GM12878 (cell line): ENCODE results near the gene IDH3G. TPM values are rescaled to one million over a fixed set of nuclear protein-coding genes. Genes with fewer than 3 reads are reported as not detected.

Experiments used
- ATAC-seq: fragments of 200-7000 bp; cut with Tn5 transposase; 3 replicates; pipeline ENCODE4 v1.9.1; 2020; ENCODE audit warnings: mild to moderate bottlenecking, moderate library complexity
- BruUV-seq: library from RNA; stranded (reverse); fragments of 400-500 nt; replicated peaks from 2 replicates; lab custom pipeline; 2021; lab: Mats Ljungman, UMichigan
- CTCF ChIA-PET: fragments of 300-600 bp; sonication (Branson Sonifier 250); formaldehyde crosslinking; extraction: SDS; loops from one replicate; lab custom pipeline; 2021; ENCODE audit warnings: inconsistent platforms; lab: Yijun Ruan, JAX
- POLR2A ChIA-PET: fragments of 350-600 bp; formaldehyde crosslinking; extraction: SDS; loops from one replicate; lab custom pipeline; 2021; ENCODE audit warnings: inconsistent platforms; lab: Charles Lee
- RAD21 ChIA-PET: fragments of 300-600 bp; sonication (Branson Sonifier 250); formaldehyde crosslinking; loops from one replicate; lab custom pipeline; 2023; ENCODE audit warnings: antibody characterized with exemption; ENCODE audit not compliant: unreplicated experiment; lab: Charles Lee
- SMC1A ChIA-PET: fragments of 300-600 bp; sonication (Branson Sonifier 250); formaldehyde crosslinking; loops from one replicate; lab custom pipeline; 2023; ENCODE audit not compliant: unreplicated experiment, uncharacterized antibody; lab: Charles Lee
- DNase-seq: peaks from one replicate; pipeline ENCODE4 v3.0.0-alpha.2; 2011; ENCODE audit warnings: low read depth, low spot score
- FAIRE-seq: peaks from 3 replicates; lab custom pipeline; 2011; peaks lifted over from hg19 to GRCh38; lab: Jason Lieb, UNC
- H2AFZ ChIP-seq: 2 replicates; pipeline ENCODE4 v1.6.0; 2011; ENCODE audit warnings: low read depth, low read length, control low read depth; ENCODE audit not compliant: control insufficient read depth
- H3K27ac ChIP-seq: 2 replicates; pipeline ENCODE4 v1.5.1; 2011; ENCODE audit warnings: control low read depth; ENCODE audit not compliant: control insufficient read depth, insufficient read depth
- H3K27me3 ChIP-seq, 2 experiments: replicated peaks in 1 of 2; 2 replicates each; pipeline versions ENCODE4 v1.6.0 to v1.6.1; 2011; ENCODE audit warnings: low read length in 1 of 2; ENCODE audit not compliant: control insufficient read depth in 2 of 2, insufficient read depth in 2 of 2
- H3K36me3 ChIP-seq, 2 experiments: 2 replicates each; pipeline ENCODE4 v1.5.1; 2011; ENCODE audit warnings: low read length in 1 of 2; ENCODE audit not compliant: control insufficient read depth in 2 of 2, insufficient read depth in 2 of 2
- H3K4me1 ChIP-seq: 2 replicates; pipeline ENCODE4 v1.6.1; 2011; ENCODE audit warnings: mild to moderate bottlenecking, low read length, moderate library complexity, mixed read lengths; ENCODE audit not compliant: control insufficient read depth, insufficient read depth
- H3K4me2 ChIP-seq: 2 replicates; pipeline ENCODE4 v1.6.0; 2011; ENCODE audit warnings: control low read depth; ENCODE audit not compliant: control insufficient read depth, insufficient read depth
- H3K4me3 ChIP-seq: fragments of 200-600 bp; sonication (generic); 2 replicates; pipeline ENCODE4 v1.5.1; 2016
- H3K79me2 ChIP-seq: 2 replicates; pipeline ENCODE4 v1.6.0; 2011; ENCODE audit warnings: low read length; ENCODE audit not compliant: control insufficient read depth, insufficient read depth
- H3K9ac ChIP-seq: 2 replicates; pipeline ENCODE4 v1.8.0; 2011; ENCODE audit warnings: low read length, control low read depth, mixed read lengths; ENCODE audit not compliant: control insufficient read depth, insufficient read depth
- H3K9me3 ChIP-seq: replicated peaks from 3 replicates; pipeline ENCODE4 v1.5.1; 2011; ENCODE audit warnings: mild to moderate bottlenecking, low read length; ENCODE audit not compliant: control insufficient read depth, insufficient read depth
- H4K20me1 ChIP-seq: 2 replicates; pipeline ENCODE4 v1.6.0; 2011; ENCODE audit not compliant: control insufficient read depth, insufficient read depth
- EED ChIP-seq: sonication (generic); IDR thresholded peaks from 2 replicates; pipeline ENCODE4 v1.6.1; 2016; ENCODE audit warnings: antibody characterized with exemption, low read depth
- HDAC6 ChIP-seq: fragments of 200-600 bp; sonication (generic); IDR thresholded peaks from one replicate; pipeline ENCODE4 v1.8.0; 2017; ENCODE audit warnings: antibody characterized with exemption; ENCODE audit not compliant: unreplicated experiment
- IKZF1 ChIP-seq: fragments of 450-650 bp; conservative IDR thresholded peaks from 2 replicates; pipeline ENCODE4 v1.6.1; 2017; ENCODE audit warnings: antibody characterized with exemption, mild to moderate bottlenecking
- KDM1A ChIP-seq: fragments of 200-600 bp; sonication (generic); IDR thresholded peaks from 2 replicates; pipeline ENCODE4 v1.6.1; 2016; ENCODE audit warnings: borderline replicate concordance
- MTA3 ChIP-seq: IDR thresholded peaks from 2 replicates; pipeline ENCODE4 v1.6.1; 2012; ENCODE audit warnings: low read length, inconsistent platforms, borderline replicate concordance
- POLR2A ChIP-seq: IDR thresholded peaks from 2 replicates; pipeline ENCODE4 v1.6.1; 2011; ENCODE audit warnings: low read depth, mild to moderate bottlenecking, low read length
- RUNX3 ChIP-seq: IDR thresholded peaks from 2 replicates; pipeline ENCODE4 v1.6.1; 2012; ENCODE audit warnings: low read length, inconsistent platforms
- SIN3A ChIP-seq: IDR thresholded peaks from 2 replicates; pipeline ENCODE4 v1.6.1; 2012; ENCODE audit warnings: low read depth, low read length, improper control_type of control experiment
- SMARCA5 ChIP-seq: fragments of 450-650 bp; IDR thresholded peaks from 2 replicates; pipeline ENCODE4 v1.6.1; 2017; ENCODE audit warnings: mild to moderate bottlenecking
- SMC3 ChIP-seq: IDR thresholded peaks from 2 replicates; pipeline ENCODE4 v1.6.1; 2011; ENCODE audit warnings: low read length, improper control_type of control experiment, borderline replicate concordance
- SRF ChIP-seq, 2 experiments: IDR thresholded peaks; 2 replicates each; pipeline ENCODE4 v1.6.1; 2011; ENCODE audit warnings: low read depth in 2 of 2, low read length in 2 of 2, mild to moderate bottlenecking in 1 of 2, moderate library complexity in 1 of 2
- TCF7 ChIP-seq: IDR thresholded peaks from 2 replicates; pipeline ENCODE4 v1.6.1; 2014; ENCODE audit warnings: antibody characterized with exemption, borderline replicate concordance
- ZNF274 ChIP-seq: IDR thresholded peaks from one replicate; pipeline ENCODE4 v1.8.0; 2011; ENCODE audit not compliant: insufficient read length, insufficient read depth
- WGBS: methylation state at CpG from one replicate; pipeline ENCODE4 v1.1.6; 2016; ENCODE audit warnings: low lambda C conversion rate; ENCODE audit not compliant: insufficient replicate concordance, insufficient coverage; ENCODE audit errors: missing lambda C conversion rate; 5-methylcytosine and 5-hydroxymethylcytosine counted together
- in situ Hi-C: fragments of 300-500 bp; cut with MboI; formaldehyde crosslinking; loops from 9 replicates; pipeline ENCODE4 v1.14.3; 2018; ENCODE audit warnings: mixed read lengths
- intact Hi-C: fragments of 100-400 bp; cut with micrococcal nuclease; formaldehyde crosslinking; loops from one replicate; pipeline ENCODE4 v1.14.2; 2022; ENCODE audit not compliant: unreplicated experiment
- polyA plus RNA-seq, 11 experiments: library from polyadenylated mRNA; depleted of rRNA in 4 of 11; unstranded in 6 of 11; stranded (reverse) in 5 of 11; fragments of >200 nt; fragmentation: Nextera tagmentation in 4 of 11; fragmentation: Illumina TruSeq in 1 of 11; extraction: Ambion mirVana in 4 of 11; extraction: Trizol in 1 of 11; gene quantifications; 1 replicate in 1 of 11; 2 replicates in 10 of 11; pipeline versions ENCODE4 v1.2.1 to v1.2.3, GENCODE V29; 2011 to 2016; ENCODE audit warnings: inconsistent platforms in 2 of 11, missing spikeins in 2 of 11, low read depth in 1 of 11
- total RNA-seq, 4 experiments: library from RNA; depleted of rRNA in 3 of 4; stranded (reverse); fragments of >200 nt in 3 of 4; fragmentation: Illumina TruSeq in 1 of 4; extraction: Trizol in 1 of 4; gene quantifications; 2 replicates each; pipeline versions ENCODE4 v1.2.1 to v1.2.3, GENCODE V29; 2013 to 2021
- TF ChIP-seq, protein P1 (sequence below): IDR thresholded peaks from 2 replicates; pipeline ENCODE4 v1.6.1; 2012; ENCODE audit warnings: mild to moderate bottlenecking, low read depth, low read length
- TF ChIP-seq, protein P2 (sequence below): IDR thresholded peaks from 2 replicates; pipeline ENCODE4 v1.6.1; 2012; ENCODE audit warnings: low read depth, low read length, improper control_type of control experiment
- TF ChIP-seq, protein P3 (sequence below): IDR thresholded peaks from 2 replicates; pipeline ENCODE4 v1.6.1; 2012; ENCODE audit warnings: improper control_type of control experiment, low read depth, low read length; ENCODE audit not compliant: insufficient replicate concordance

IDH3G gene
- total and polyA plus RNA-seq, 10 of the 15 experiments (the other 5 are each of a cell fraction or from before 2014, with no cell fraction given), result 26.3 to 102 (median 66.6) TPM

- intact Hi-C loops, result no loop called here
- no peaks in the 10 kb centered on the region for H3K4me1 ChIP-seq
- ChIA-PET CTCF (interaction anchor here (0.6 kb wide), 1 partner anchor 115 kb away, joined by 3 read pairs; no protein-coding TSS in a partner anchor), SMC1A (no interaction called here), RAD21 (no interaction called here), POLR2A (no interaction called here)
- H3K36me3 ChIP-seq, result no peaks in the 10 kb centered on the region
- no peaks in the 10 kb centered on the region for H3K79me2 ChIP-seq
- no peak overlapping the region for H3K9ac ChIP-seq
- no TSS peak for BruUV-seq
- H4K20me1 ChIP-seq, result no peaks in the 10 kb centered on the region
- no peak overlapping the region for H2AFZ ChIP-seq
- ATAC-seq (no peak), DNase-seq (no peak), FAIRE-seq (no peak)
- no peak overlapping the region for H3K4me3 ChIP-seq
- WGBS, result 66% methylated on average over 10 of the region's 10 CpGs
- H3K9me3 ChIP-seq, result no peaks in the 10 kb centered on the region; the same call in 2 of the 3 replicates
- in situ Hi-C loops, result no loop called here
- no peak overlapping the region for H3K4me2 ChIP-seq
- no peaks in the 10 kb centered on the region; a peak in 1 of 4 replicates for H3K27me3 ChIP-seq
- TF ChIP-seq, protein P1, sequence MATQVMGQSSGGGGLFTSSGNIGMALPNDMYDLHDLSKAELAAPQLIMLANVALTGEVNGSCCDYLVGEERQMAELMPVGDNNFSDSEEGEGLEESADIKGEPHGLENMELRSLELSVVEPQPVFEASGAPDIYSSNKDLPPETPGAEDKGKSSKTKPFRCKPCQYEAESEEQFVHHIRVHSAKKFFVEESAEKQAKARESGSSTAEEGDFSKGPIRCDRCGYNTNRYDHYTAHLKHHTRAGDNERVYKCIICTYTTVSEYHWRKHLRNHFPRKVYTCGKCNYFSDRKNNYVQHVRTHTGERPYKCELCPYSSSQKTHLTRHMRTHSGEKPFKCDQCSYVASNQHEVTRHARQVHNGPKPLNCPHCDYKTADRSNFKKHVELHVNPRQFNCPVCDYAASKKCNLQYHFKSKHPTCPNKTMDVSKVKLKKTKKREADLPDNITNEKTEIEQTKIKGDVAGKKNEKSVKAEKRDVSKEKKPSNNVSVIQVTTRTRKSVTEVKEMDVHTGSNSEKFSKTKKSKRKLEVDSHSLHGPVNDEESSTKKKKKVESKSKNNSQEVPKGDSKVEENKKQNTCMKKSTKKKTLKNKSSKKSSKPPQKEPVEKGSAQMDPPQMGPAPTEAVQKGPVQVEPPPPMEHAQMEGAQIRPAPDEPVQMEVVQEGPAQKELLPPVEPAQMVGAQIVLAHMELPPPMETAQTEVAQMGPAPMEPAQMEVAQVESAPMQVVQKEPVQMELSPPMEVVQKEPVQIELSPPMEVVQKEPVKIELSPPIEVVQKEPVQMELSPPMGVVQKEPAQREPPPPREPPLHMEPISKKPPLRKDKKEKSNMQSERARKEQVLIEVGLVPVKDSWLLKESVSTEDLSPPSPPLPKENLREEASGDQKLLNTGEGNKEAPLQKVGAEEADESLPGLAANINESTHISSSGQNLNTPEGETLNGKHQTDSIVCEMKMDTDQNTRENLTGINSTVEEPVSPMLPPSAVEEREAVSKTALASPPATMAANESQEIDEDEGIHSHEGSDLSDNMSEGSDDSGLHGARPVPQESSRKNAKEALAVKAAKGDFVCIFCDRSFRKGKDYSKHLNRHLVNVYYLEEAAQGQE, result no peak
- no peak for TF ChIP-seq EED
- TF ChIP-seq SRF (IDR thresholded peaks at IDR 0.05; ENCODE audit: low read depth in 2 of 2, low read length in 2 of 2), result no peak
- TF ChIP-seq SMC3, result no peak
- no peak for TF ChIP-seq SIN3A
- no peak for TF ChIP-seq RUNX3
- TF ChIP-seq, protein P2, sequence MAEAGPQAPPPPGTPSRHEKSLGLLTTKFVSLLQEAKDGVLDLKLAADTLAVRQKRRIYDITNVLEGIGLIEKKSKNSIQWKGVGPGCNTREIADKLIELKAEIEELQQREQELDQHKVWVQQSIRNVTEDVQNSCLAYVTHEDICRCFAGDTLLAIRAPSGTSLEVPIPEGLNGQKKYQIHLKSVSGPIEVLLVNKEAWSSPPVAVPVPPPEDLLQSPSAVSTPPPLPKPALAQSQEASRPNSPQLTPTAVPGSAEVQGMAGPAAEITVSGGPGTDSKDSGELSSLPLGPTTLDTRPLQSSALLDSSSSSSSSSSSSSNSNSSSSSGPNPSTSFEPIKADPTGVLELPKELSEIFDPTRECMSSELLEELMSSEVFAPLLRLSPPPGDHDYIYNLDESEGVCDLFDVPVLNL, result no peak
- TF ChIP-seq TCF7, result no peak
- TF ChIP-seq IKZF1, result no peak
- TF ChIP-seq, protein P3, sequence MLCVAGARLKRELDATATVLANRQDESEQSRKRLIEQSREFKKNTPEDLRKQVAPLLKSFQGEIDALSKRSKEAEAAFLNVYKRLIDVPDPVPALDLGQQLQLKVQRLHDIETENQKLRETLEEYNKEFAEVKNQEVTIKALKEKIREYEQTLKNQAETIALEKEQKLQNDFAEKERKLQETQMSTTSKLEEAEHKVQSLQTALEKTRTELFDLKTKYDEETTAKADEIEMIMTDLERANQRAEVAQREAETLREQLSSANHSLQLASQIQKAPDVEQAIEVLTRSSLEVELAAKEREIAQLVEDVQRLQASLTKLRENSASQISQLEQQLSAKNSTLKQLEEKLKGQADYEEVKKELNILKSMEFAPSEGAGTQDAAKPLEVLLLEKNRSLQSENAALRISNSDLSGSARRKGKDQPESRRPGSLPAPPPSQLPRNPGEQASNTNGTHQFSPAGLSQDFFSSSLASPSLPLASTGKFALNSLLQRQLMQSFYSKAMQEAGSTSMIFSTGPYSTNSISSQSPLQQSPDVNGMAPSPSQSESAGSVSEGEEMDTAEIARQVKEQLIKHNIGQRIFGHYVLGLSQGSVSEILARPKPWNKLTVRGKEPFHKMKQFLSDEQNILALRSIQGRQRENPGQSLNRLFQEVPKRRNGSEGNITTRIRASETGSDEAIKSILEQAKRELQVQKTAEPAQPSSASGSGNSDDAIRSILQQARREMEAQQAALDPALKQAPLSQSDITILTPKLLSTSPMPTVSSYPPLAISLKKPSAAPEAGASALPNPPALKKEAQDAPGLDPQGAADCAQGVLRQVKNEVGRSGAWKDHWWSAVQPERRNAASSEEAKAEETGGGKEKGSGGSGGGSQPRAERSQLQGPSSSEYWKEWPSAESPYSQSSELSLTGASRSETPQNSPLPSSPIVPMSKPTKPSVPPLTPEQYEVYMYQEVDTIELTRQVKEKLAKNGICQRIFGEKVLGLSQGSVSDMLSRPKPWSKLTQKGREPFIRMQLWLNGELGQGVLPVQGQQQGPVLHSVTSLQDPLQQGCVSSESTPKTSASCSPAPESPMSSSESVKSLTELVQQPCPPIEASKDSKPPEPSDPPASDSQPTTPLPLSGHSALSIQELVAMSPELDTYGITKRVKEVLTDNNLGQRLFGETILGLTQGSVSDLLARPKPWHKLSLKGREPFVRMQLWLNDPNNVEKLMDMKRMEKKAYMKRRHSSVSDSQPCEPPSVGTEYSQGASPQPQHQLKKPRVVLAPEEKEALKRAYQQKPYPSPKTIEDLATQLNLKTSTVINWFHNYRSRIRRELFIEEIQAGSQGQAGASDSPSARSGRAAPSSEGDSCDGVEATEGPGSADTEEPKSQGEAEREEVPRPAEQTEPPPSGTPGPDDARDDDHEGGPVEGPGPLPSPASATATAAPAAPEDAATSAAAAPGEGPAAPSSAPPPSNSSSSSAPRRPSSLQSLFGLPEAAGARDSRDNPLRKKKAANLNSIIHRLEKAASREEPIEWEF, result no peak
- no peak for TF ChIP-seq KDM1A
- no peak for TF ChIP-seq HDAC6
- TF ChIP-seq MTA3, result no peak
- TF ChIP-seq ZNF274, result no peak
- TF ChIP-seq SMARCA5, result no peak
- no peak for TF ChIP-seq POLR2A
- TF ChIP-seq, all 136 proteins: peak for 0
- H3K27ac ChIP-seq, result no peak overlapping the region
Observed at GRCh38 chrX:153832728-153833127, 38.6 kb upstream of the IDH3G start.
